Cardiac septum (tissue), 1 donor: ENCODE results near the gene PHPT1. TPM values are rescaled to one million over a fixed set of nuclear protein-coding genes. Genes with fewer than 3 reads are reported as not detected.
"Not testable (repeated sequence)": the region's sequence is repeated elsewhere in the genome, so short reads cannot be mapped to it uniquely, and the experiment has no call there.

Experiments used
- DNase-seq: peaks from one replicate; pipeline ENCODE4 v3.0.0-alpha.2; 2020; ENCODE audit warnings: low spot score
- intact Hi-C: fragments of 100-400 bp; cut with DNase I; formaldehyde crosslinking; loops from one replicate; pipeline ENCODE4 v1.14.0; 2022
- total RNA-seq: library from RNA; stranded (reverse); fragmentation: NEBNext Ultra II Directional; extraction: Animal tissue kit (Norgen Biotek cat#: 25700); gene quantifications from one replicate; pipeline ENCODE4 v1.2.1, GENCODE V29; 2021
- donor health status: DM: no; HTN: no; CAD: no.

PHPT1 gene
- total RNA-seq, 1 donor from 2014 or later, result 296 TPM

GRCh38 chr9:136843801-136844740 lies 5.1 kb upstream of the PHPT1 start:
- not testable (repeated sequence) for DNase-seq
- intact Hi-C loops, result loop anchor here (5.0 kb wide), 1 partner anchor 183 kb away; the partner anchor contains the start of gene ABCA2

GRCh38 chr9:136844761-136845464 lies 4.3 kb upstream of the PHPT1 start:
- intact Hi-C loops, result loop anchor here (5.0 kb wide), 2 partner anchors 53 to 182 kb away; partner anchors contain the start of genes ABCA2 and TMEM141

GRCh38 chr9:136845465-136846260 lies 3.5 kb upstream of the PHPT1 start:
- intact Hi-C loops, result loop anchor here (2.0 to 5.0 kb wide), 2 partner anchors 41 to 53 kb away; partner anchors contain the start of genes TMEM141 and TRAF2

More at GRCh38 chr9:136844761-136845464, 4.3 kb upstream of the PHPT1 start:
- DNase-seq, result no peak

GRCh38 chr9:136846376-136847087 lies 2.7 kb upstream of the PHPT1 start:
- no peak for DNase-seq
- intact Hi-C loops, result loop anchor here (2.0 to 5.0 kb wide), 2 partner anchors 40 to 54 kb away; partner anchors contain the start of genes TMEM141 and TRAF2

More at GRCh38 chr9:136845465-136846260, 3.5 kb upstream of the PHPT1 start:
- no peak for DNase-seq

GRCh38 chr9:136847088-136847825 lies 2.0 kb upstream of the PHPT1 start:
- no peak for DNase-seq
- intact Hi-C loops, result loop anchor here (2.0 to 5.0 kb wide), 2 partner anchors 40 to 55 kb away; partner anchors contain the start of genes TMEM141 and TRAF2

- DNase-seq, result peak; percentile 91
- intact Hi-C loops, result loop anchor here (2.0 to 5.0 kb wide), 3 partner anchors 39 to 93 kb away; partner anchors contain the start of genes TMEM141 and TRAF2
Observed at GRCh38 chr9:136847826-136848392, 1.3 kb upstream of the PHPT1 start.

- no peak for DNase-seq
- intact Hi-C loops, result loop anchor here (1.0 to 5.0 kb wide), 3 partner anchors 56 to 92 kb away; partner anchors contain the start of gene TMEM141
Observed at GRCh38 chr9:136848393-136849037, 694 bp upstream of the PHPT1 start.

GRCh38 chr9:136849960-136850865 lies 1.0 kb downstream of the PHPT1 start:
- intact Hi-C loops, result loop anchor here (1.0 to 5.0 kb wide), 3 partner anchors 58 to 91 kb away; partner anchors contain the start of gene TMEM141
- DNase-seq, result no peak

GRCh38 chr9:136850866-136851775 lies 1.9 kb downstream of the PHPT1 start:
- no peak for DNase-seq
- intact Hi-C loops, result no loop called here

- intact Hi-C loops, result no loop called here
- no peak for DNase-seq
Observed at GRCh38 chr9:136851941-136852663, 2.9 kb downstream of the PHPT1 start, which contains the start of gene MAMDC4. Gene MAMDC4, plus strand, starts transcription at chr9:136852346. Its CDS starts 71 bp downstream, at chr9:136852417.

GRCh38 chr9:136852664-136853595 lies 3.7 kb downstream of the PHPT1 start:
- no peak for DNase-seq

GRCh38 chr9:136853596-136854112 lies 4.4 kb downstream of the PHPT1 start:
- intact Hi-C loops, result no loop called here

More at GRCh38 chr9:136852664-136853595, 3.7 kb downstream of the PHPT1 start:
- intact Hi-C loops, result no loop called here

More at GRCh38 chr9:136853596-136854112, 4.4 kb downstream of the PHPT1 start:
- no peak for DNase-seq
